Karpas-422 (cell line): ENCODE measurements around the gene TMEM135. TPM values are rescaled to one million over a fixed set of nuclear protein-coding genes. Genes with fewer than 3 reads are reported as not detected.

Experiments
- DNase-seq: peaks from one replicate; pipeline ENCODE4 v3.0.0-alpha.2; 2015
- H2AFZ ChIP-seq: fragments of 200-600 bp; sonication (generic); 2 replicates; pipeline ENCODE4 v1.6.1; 2014; ENCODE audit warnings: antibody characterized with exemption, low read length, mixed read lengths
- H3K27ac ChIP-seq: fragments of 200-600 bp; sonication (generic); 2 replicates; pipeline ENCODE4 v1.5.1; 2014; ENCODE audit warnings: mild to moderate bottlenecking, low read length, moderate library complexity
- H3K27me3 ChIP-seq: fragments of 200-600 bp; sonication (generic); 2 replicates; pipeline ENCODE4 v1.6.1; 2014; ENCODE audit warnings: low read length, mixed read lengths
- H3K36me3 ChIP-seq: fragments of 200-600 bp; sonication (generic); 2 replicates; pipeline ENCODE4 v1.6.1; 2014; ENCODE audit warnings: low read length, mixed read lengths; ENCODE audit not compliant: insufficient read depth
- H3K4me1 ChIP-seq: fragments of 200-600 bp; sonication (generic); 2 replicates; pipeline ENCODE4 v1.6.1; 2014; ENCODE audit warnings: mild to moderate bottlenecking, low read length, mixed read lengths
- H3K4me2 ChIP-seq: fragments of 200-600 bp; sonication (generic); 2 replicates; pipeline ENCODE4 v1.6.1; 2014; ENCODE audit warnings: low read length, low read depth, mild to moderate bottlenecking; ENCODE audit not compliant: poor library complexity, severe bottlenecking
- H3K4me3 ChIP-seq: fragments of 200-600 bp; sonication (generic); 2 replicates; pipeline ENCODE4 v1.5.1; 2014; ENCODE audit warnings: mild to moderate bottlenecking, antibody characterized with exemption, low read length, mixed read lengths
- H3K79me2 ChIP-seq: fragments of 200-600 bp; sonication (generic); 2 replicates; pipeline ENCODE4 v1.6.1; 2014; ENCODE audit warnings: mild to moderate bottlenecking, low read length, mixed read lengths
- H3K9ac ChIP-seq: fragments of 200-600 bp; sonication (generic); 2 replicates; pipeline ENCODE4 v1.6.0; 2014; ENCODE audit warnings: low read length
- H3K9me2 ChIP-seq: fragments of 200-600 bp; sonication (generic), shearing (Covaris generic); replicated peaks from 2 replicates; pipeline ENCODE4 v1.6.0; 2014; ENCODE audit warnings: mild to moderate bottlenecking, low read length, moderate library complexity; ENCODE audit not compliant: insufficient read depth
- H3K9me3 ChIP-seq: fragments of 300-700, 200-600 bp; sonication (generic); 2 replicates; pipeline ENCODE4 v1.6.1; 2014; ENCODE audit warnings: low read length, mixed read lengths
- H4K20me1 ChIP-seq: fragments of 200-600 bp; sonication (generic); 2 replicates; pipeline ENCODE4 v1.6.1; 2014; ENCODE audit warnings: mild to moderate bottlenecking, antibody characterized with exemption, low read length, low read depth; ENCODE audit not compliant: insufficient read depth
- total RNA-seq: library from RNA; depleted of rRNA; stranded (reverse); fragments of >200 nt; shearing (Covaris generic); gene quantifications from 2 replicates; pipeline ENCODE4 v1.2.3, GENCODE V29; 2014; ENCODE audit warnings: low replicate concordance

TMEM135 gene
- total RNA-seq, 1 experiment from 2014 or later, result 228 TPM

- no peak overlapping the region for H3K27ac ChIP-seq
Observed at GRCh38 chr11:87198266-87198881, 160.6 kb downstream of the TMEM135 start.

GRCh38 chr11:87201376-87201775, 163.6 kb downstream of the TMEM135 start:
- Histone ChIP-seq H3K27ac (0 out of 2 replicates have a peak overlapping the region, but pooled peaks have one; percentile 0), H3K9ac (no peak overlapping the region), H3K79me2 (peaks cover 85% of the 10 kb centered on the region), H4K20me1 (no peaks in the 10 kb centered on the region), H2AFZ (no peak overlapping the region), H3K9me2 (no peaks in the 10 kb centered on the region), H3K4me2 (no peak overlapping the region), H3K4me1 (peaks cover 24% of the 10 kb centered on the region), H3K36me3 (0 out of 2 replicates have a peak, but pooled peaks cover 4% of the 10 kb centered on the region), H3K9me3 (no peaks in the 10 kb centered on the region), H3K27me3 (no peaks in the 10 kb centered on the region), H3K4me3 (no peak overlapping the region)
- DNase-seq, result no peak

More at GRCh38 chr11:87198266-87198881, 160.6 kb downstream of the TMEM135 start:
- Histone ChIP-seq H3K27me3 (no peaks in the 10 kb centered on the region), H3K9me2 (no peaks in the 10 kb centered on the region), H4K20me1 (no peaks in the 10 kb centered on the region), H3K36me3 (no peaks in the 10 kb centered on the region), H3K79me2 (peaks cover 86% of the 10 kb centered on the region), H3K4me1 (peaks cover 30% of the 10 kb centered on the region), H3K4me3 (no peak overlapping the region), H3K9ac (no peak overlapping the region), H3K9me3 (no peaks in the 10 kb centered on the region), H2AFZ (no peak overlapping the region), H3K4me2 (no peak overlapping the region)
- DNase-seq, result no peak

GRCh38 chr11:87203907-87204602, 166.3 kb downstream of the TMEM135 start:
- Histone ChIP-seq H3K9me3 (no peaks in the 10 kb centered on the region), H3K4me1 (peaks cover 21% of the 10 kb centered on the region)

GRCh38 chr11:87212891-87213290, 175.2 kb downstream of the TMEM135 start:
- Histone ChIP-seq H3K4me2 (peak overlapping the region; percentile 0), H3K9ac (no peak overlapping the region), H3K9me3 (no peaks in the 10 kb centered on the region), H3K4me3 (no peak overlapping the region), H3K9me2 (no peaks in the 10 kb centered on the region), H3K79me2 (peaks cover 78% of the 10 kb centered on the region), H3K27ac (no peak overlapping the region), H3K27me3 (no peaks in the 10 kb centered on the region), H3K36me3 (no peaks in the 10 kb centered on the region), H3K4me1 (peaks cover 18% of the 10 kb centered on the region; the same call in 1 of the 2 replicates), H4K20me1 (no peaks in the 10 kb centered on the region), H2AFZ (no peak overlapping the region)
- no peak for DNase-seq

More at GRCh38 chr11:87203907-87204602, 166.3 kb downstream of the TMEM135 start:
- Histone ChIP-seq H3K79me2 (peaks cover 88% of the 10 kb centered on the region), H4K20me1 (no peaks in the 10 kb centered on the region), H3K4me2 (no peak overlapping the region), H3K27ac (no peak overlapping the region), H2AFZ (no peak overlapping the region), H3K9ac (no peak overlapping the region), H3K36me3 (0 out of 2 replicates have a peak, but pooled peaks cover 4% of the 10 kb centered on the region), H3K9me2 (no peaks in the 10 kb centered on the region), H3K4me3 (no peak overlapping the region), H3K27me3 (no peaks in the 10 kb centered on the region)
- DNase-seq, result no peak

- Histone ChIP-seq H3K4me1 (peaks cover 18% of the 10 kb centered on the region; the same call in 1 of the 2 replicates), H3K27me3 (no peaks in the 10 kb centered on the region), H3K9me2 (no peaks in the 10 kb centered on the region), H3K9ac (no peak overlapping the region), H3K4me2 (peak overlapping the region; percentile 0), H3K9me3 (no peaks in the 10 kb centered on the region), H3K79me2 (peaks cover 78% of the 10 kb centered on the region), H3K4me3 (no peak overlapping the region), H4K20me1 (no peaks in the 10 kb centered on the region), H2AFZ (no peak overlapping the region), H3K36me3 (no peaks in the 10 kb centered on the region), H3K27ac (no peak overlapping the region)
- no peak for DNase-seq
Observed at GRCh38 chr11:87213444-87213843, 175.7 kb downstream of the TMEM135 start.

- Histone ChIP-seq H3K36me3 (no peaks in the 10 kb centered on the region), H3K4me3 (no peak overlapping the region), H3K9me3 (no peaks in the 10 kb centered on the region), H4K20me1 (no peaks in the 10 kb centered on the region), H3K27me3 (no peaks in the 10 kb centered on the region), H3K9me2 (no peaks in the 10 kb centered on the region), H3K9ac (no peak overlapping the region), H3K79me2 (peaks cover 82% of the 10 kb centered on the region), H3K4me2 (no peak overlapping the region), H3K27ac (no peak overlapping the region), H2AFZ (no peak overlapping the region), H3K4me1 (peaks cover 14% of the 10 kb centered on the region)
- DNase-seq, result no peak
Observed at GRCh38 chr11:87215236-87215635, 177.5 kb downstream of the TMEM135 start.

- H3K9ac ChIP-seq, result no peak overlapping the region
Observed at GRCh38 chr11:87219266-87219665, 181.5 kb downstream of the TMEM135 start.

GRCh38 chr11:87223816-87224215, 186.1 kb downstream of the TMEM135 start:
- Histone ChIP-seq H3K9me2 (no peaks in the 10 kb centered on the region), H3K27me3 (no peaks in the 10 kb centered on the region), H3K79me2 (peaks cover 75% of the 10 kb centered on the region), H3K4me2 (no peak overlapping the region), H3K9me3 (no peaks in the 10 kb centered on the region), H2AFZ (no peak overlapping the region), H4K20me1 (no peaks in the 10 kb centered on the region), H3K4me1 (peaks cover 4% of the 10 kb centered on the region), H3K27ac (no peak overlapping the region), H3K9ac (no peak overlapping the region), H3K36me3 (no peaks in the 10 kb centered on the region; the same call in 1 of the 2 replicates), H3K4me3 (no peak overlapping the region)
- DNase-seq, result no peak

More at GRCh38 chr11:87219266-87219665, 181.5 kb downstream of the TMEM135 start:
- H3K79me2 ChIP-seq, result peaks cover 78% of the 10 kb centered on the region
- H3K4me1 ChIP-seq, result peaks cover 4% of the 10 kb centered on the region
- H2AFZ ChIP-seq, result no peak overlapping the region
- H3K27me3 ChIP-seq, result no peaks in the 10 kb centered on the region
- H3K9me2 ChIP-seq, result no peaks in the 10 kb centered on the region
- DNase-seq, result no peak
- H3K36me3 ChIP-seq, result no peaks in the 10 kb centered on the region
- H3K4me3 ChIP-seq, result no peak overlapping the region
- no peaks in the 10 kb centered on the region for H4K20me1 ChIP-seq
- H3K9me3 ChIP-seq, result no peaks in the 10 kb centered on the region
- H3K4me2 ChIP-seq, result no peak overlapping the region
- H3K27ac ChIP-seq, result no peak overlapping the region
